GM21367 (cell line): ENCODE measurements around the gene NOTCH4.

ENCODE experiments used
- ATAC-seq: cut with Tn5 transposase; IDR thresholded peaks from one replicate; pipeline ENCODE4 v1.9.1; 2021; ENCODE audit not compliant: unreplicated experiment

The NOTCH4 gene

GRCh38 chr6:32167761-32168262 is 56.1 kb downstream of the NOTCH4 start:
- ATAC-seq: no peak

GRCh38 chr6:32167154-32167760 is 56.6 kb downstream of the NOTCH4 start:
- no peak for ATAC-seq

GRCh38 chr6:32166411-32167061 is 57.3 kb downstream of the NOTCH4 start:
- ATAC-seq: no peak

- ATAC-seq: no peak
Observed at GRCh38 chr6:32164295-32164694, 59.6 kb downstream of the NOTCH4 start, which contains the start of gene EGFL8. Gene EGFL8, plus strand, starts transcription at chr6:32164595. Its CDS starts 1,571 bp downstream, at chr6:32166166.

- ATAC-seq: no peak
Observed at GRCh38 chr6:32163559-32164258, 60.2 kb downstream of the NOTCH4 start.

- ATAC-seq: no peak
Observed at GRCh38 chr6:32158052-32158451, 65.8 kb downstream of the NOTCH4 start.

- no peak for ATAC-seq
Observed at GRCh38 chr6:32156891-32157290, 67.0 kb downstream of the NOTCH4 start.

GRCh38 chr6:32154514-32155161 is 69.2 kb downstream of the NOTCH4 start:
- no peak for ATAC-seq

- ATAC-seq: no peak
Observed at GRCh38 chr6:32153564-32154513, 70.0 kb downstream of the NOTCH4 start, which contains the start of gene PPT2. Gene PPT2, plus strand, starts transcription at chr6:32154141. Its CDS starts 454 bp downstream, at chr6:32154595.

GRCh38 chr6:32152769-32153563 is 70.9 kb downstream of the NOTCH4 start:
- no peak for ATAC-seq

GRCh38 chr6:32151863-32152768 is 71.8 kb downstream of the NOTCH4 start, which contains the start of gene PRRT1:
Gene PRRT1, minus strand, starts transcription at chr6:32151939. Its CDS starts 112 bp downstream, at chr6:32151827.
- ATAC-seq: no peak

GRCh38 chr6:32151181-32151862 is 72.5 kb downstream of the NOTCH4 start:
- ATAC-seq: no peak

- ATAC-seq: no peak
Observed at GRCh38 chr6:32149932-32150870, 73.7 kb downstream of the NOTCH4 start.

- no peak for ATAC-seq
Observed at GRCh38 chr6:32149092-32149755, 74.6 kb downstream of the NOTCH4 start.

GRCh38 chr6:32148289-32149091 is 75.4 kb downstream of the NOTCH4 start:
- ATAC-seq: no peak
